ENCODE results near the gene ZFP69B. TPM values are rescaled to one million over a fixed set of nuclear protein-coding genes. Genes with fewer than 3 reads are reported as not detected.
A peak's percentile ranks its signal among the peaks of the same experiment; 100 is the strongest.
"Not testable (repeated sequence)": the region's sequence is repeated elsewhere in the genome, so short reads cannot be mapped to it uniquely, and the experiment has no call there.

The ZFP69B gene
- total RNA-seq, 2 experiments from 2014 or later = 3.5 to 4.1 TPM

DNA sequence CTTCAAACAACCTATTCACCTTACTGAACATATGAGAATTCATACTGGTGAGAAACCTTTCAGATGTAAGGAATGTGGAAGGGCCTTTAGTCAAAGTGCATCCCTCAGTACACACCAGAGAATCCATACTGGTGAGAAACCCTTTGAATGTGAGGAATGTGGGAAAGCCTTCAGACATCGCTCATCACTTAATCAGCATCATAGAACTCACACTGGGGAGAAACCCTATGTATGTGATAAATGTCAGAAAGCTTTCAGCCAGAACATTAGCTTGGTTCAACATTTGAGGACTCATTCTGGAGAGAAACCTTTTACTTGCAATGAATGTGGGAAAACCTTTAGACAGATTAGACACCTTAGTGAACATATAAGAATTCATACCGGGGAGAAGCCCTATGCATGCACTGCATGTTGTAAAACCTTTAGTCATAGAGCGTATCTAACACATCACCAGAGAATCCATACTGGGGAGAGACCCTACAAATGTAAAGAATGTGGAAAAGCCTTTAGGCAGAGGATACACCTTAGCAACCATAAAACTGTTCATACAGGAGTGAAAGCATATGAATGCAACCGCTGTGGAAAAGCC, 45.1 kb downstream of the ZFP69B start:
- ChIA-PET POLR2A (no interaction called here), CTCF (no interaction called here)
- Mint-ChIP-seq H3K4me3 (no peak overlapping the region), H3K9me3 (peaks cover 63% of the 10 kb centered on the region), H3K27ac (no peak overlapping the region), H3K27me3 (no peaks in the 10 kb centered on the region), H3K36me3 (ENCODE audit: low read depth) (peaks cover 77% of the 10 kb centered on the region), H3K4me1 (ENCODE audit: low read depth) (peaks cover 2% of the 10 kb centered on the region)
- DNase-seq = no peak
- intact Hi-C loops (cut with micrococcal nuclease) = no loop called here
- TF ChIP-seq, protein P1, sequence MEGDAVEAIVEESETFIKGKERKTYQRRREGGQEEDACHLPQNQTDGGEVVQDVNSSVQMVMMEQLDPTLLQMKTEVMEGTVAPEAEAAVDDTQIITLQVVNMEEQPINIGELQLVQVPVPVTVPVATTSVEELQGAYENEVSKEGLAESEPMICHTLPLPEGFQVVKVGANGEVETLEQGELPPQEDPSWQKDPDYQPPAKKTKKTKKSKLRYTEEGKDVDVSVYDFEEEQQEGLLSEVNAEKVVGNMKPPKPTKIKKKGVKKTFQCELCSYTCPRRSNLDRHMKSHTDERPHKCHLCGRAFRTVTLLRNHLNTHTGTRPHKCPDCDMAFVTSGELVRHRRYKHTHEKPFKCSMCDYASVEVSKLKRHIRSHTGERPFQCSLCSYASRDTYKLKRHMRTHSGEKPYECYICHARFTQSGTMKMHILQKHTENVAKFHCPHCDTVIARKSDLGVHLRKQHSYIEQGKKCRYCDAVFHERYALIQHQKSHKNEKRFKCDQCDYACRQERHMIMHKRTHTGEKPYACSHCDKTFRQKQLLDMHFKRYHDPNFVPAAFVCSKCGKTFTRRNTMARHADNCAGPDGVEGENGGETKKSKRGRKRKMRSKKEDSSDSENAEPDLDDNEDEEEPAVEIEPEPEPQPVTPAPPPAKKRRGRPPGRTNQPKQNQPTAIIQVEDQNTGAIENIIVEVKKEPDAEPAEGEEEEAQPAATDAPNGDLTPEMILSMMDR (IDR thresholded peaks at IDR 0.05) = no peak
- no peak for ATAC-seq

GRCh38 chr1:40502651-40503050, 52.4 kb downstream of the ZFP69B start:
- not testable (repeated sequence) for H3K4me3 Mint-ChIP-seq; DNase-seq; ATAC-seq; H3K27ac Mint-ChIP-seq; H3K27me3 Mint-ChIP-seq; H3K4me1 Mint-ChIP-seq (ENCODE audit: low read depth)
- intact Hi-C loops (cut with micrococcal nuclease) = loop anchor here (10.0 kb wide), 1 partner anchor 48 kb away; the partner anchor contains the start of gene ZFP69B
- Mint-ChIP-seq H3K36me3 (ENCODE audit: low read depth) (peaks cover 69% of the 10 kb centered on the region), H3K9me3 (peaks cover 57% of the 10 kb centered on the region)
- ChIA-PET POLR2A (interaction anchor here (0.8 to 1.5 kb wide), 3 partner anchors 9 to 25 kb away, joined by 3 read pairs; no protein-coding TSS in a partner anchor), CTCF (interaction anchor here (0.9 kb wide), 1 partner anchor 30 kb away, joined by 4 read pairs; no protein-coding TSS in a partner anchor)

DNA sequence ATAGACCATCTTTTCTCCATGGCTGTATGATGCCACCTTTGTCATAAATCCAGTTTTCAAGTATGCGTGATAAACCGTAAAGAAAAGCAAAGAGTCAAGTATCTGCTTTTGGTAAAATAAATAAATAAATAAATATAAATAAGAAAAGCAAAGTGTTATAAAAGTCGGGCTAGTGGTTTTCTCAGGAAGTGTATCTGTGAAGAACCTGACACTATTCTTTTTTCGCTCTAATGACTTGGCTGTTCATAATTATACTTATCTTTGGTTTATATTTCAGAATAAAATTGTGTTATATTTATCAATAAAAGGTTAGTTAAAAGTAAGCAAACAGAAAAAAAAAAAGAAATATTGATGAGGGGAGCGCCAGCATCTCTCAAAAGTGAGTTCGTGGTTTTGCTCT, 57.7 kb downstream of the ZFP69B start:
- DNase-seq (no peak), ATAC-seq (no peak)
- CTCF ChIA-PET = interaction anchor here (1.1 to 1.3 kb wide), 2 partner anchors 25 to 136 kb away, joined by 3 to 5 read pairs; no protein-coding TSS in a partner anchor
- Mint-ChIP-seq H3K4me1 (ENCODE audit: low read depth) (peaks cover 15% of the 10 kb centered on the region), H3K36me3 (ENCODE audit: low read depth) (peaks cover 64% of the 10 kb centered on the region), H3K27ac (peak overlapping the region; percentile 90), H3K9me3 (peaks cover 38% of the 10 kb centered on the region), H3K27me3 (no peaks in the 10 kb centered on the region), H3K4me3 (peak overlapping the region; percentile 79)
- intact Hi-C loops (cut with micrococcal nuclease) = loop anchor here (10.0 kb wide), 1 partner anchor 53 kb away; the partner anchor contains the start of gene ZFP69B
- TF ChIP-seq, protein P1 (IDR thresholded peaks at IDR 0.05) = no peak
- POLR2A ChIA-PET = interaction anchor here (0.7 to 2.1 kb wide), 15 partner anchors 8 to 192 kb away, joined by 3 to 16 read pairs (median 4); partner anchors contain the start of genes ZFP69B and ZNF684

- Mint-ChIP-seq H3K36me3 (ENCODE audit: low read depth) (peaks cover 61% of the 10 kb centered on the region), H3K9me3 (peaks cover 35% of the 10 kb centered on the region), H3K4me1 (ENCODE audit: low read depth) (peaks cover 15% of the 10 kb centered on the region), H3K4me3 (peak within 1 kb of the TSS; percentile 79), H3K27me3 (no peaks in the 10 kb centered on the region), H3K27ac (peak within 1 kb of the TSS; percentile 90)
- TF ChIP-seq, protein P1 (IDR thresholded peaks at IDR 0.05) = no peak
- ChIA-PET CTCF (interaction anchor here (0.7 to 1.3 kb wide), 4 partner anchors 24 to 137 kb away, joined by 3 to 5 read pairs (median 4); no protein-coding TSS in a partner anchor), POLR2A (interaction anchor here (0.6 to 2.1 kb wide), 19 partner anchors 9 to 193 kb away, joined by 3 to 16 read pairs (median 3); partner anchors contain the start of genes ZFP69B and ZNF684)
- intact Hi-C loops (cut with micrococcal nuclease) = loop anchor here (10.0 kb wide), 1 partner anchor 54 kb away; the partner anchor contains the start of gene ZFP69B
- ATAC-seq = peak; percentile 99
- DNase-seq = peak; percentile 91
These were observed 58.4 kb downstream of the ZFP69B start, which contains the start of gene EXO5 for GRCh38 chr1:40508375-40509341. EXO5 (plus strand) TSS chr1:40508767; CDS start chr1:40514545, 5,778 bp downstream.

Other genes starting within 250 kb of the ZFP69B start
- gene TMCO2, start 202.5 kb upstream of the ZFP69B start, total RNA-seq = not detected
- 10 to 100 TPM; 20.1 to 21.2 TPM for gene ZMPSTE24, start 192.2 kb upstream of the ZFP69B start, total RNA-seq
- gene COL9A2, start 133.2 kb upstream of the ZFP69B start, total RNA-seq = 1 to 10 TPM; 4.3 to 5.4 TPM
- gene SMAP2, start 76.7 kb upstream of the ZFP69B start, total RNA-seq = 100 to 1,000 TPM; 204 to 209 TPM
- gene ZFP69, start 26.8 kb downstream of the ZFP69B start, total RNA-seq = 1 to 10 TPM; 4.2 to 4.7 TPM
- gene EXO5, start 58.3 kb downstream of the ZFP69B start, total RNA-seq = 10 to 100 TPM in 1 of 2 experiments, 1 to 10 TPM in 1; 8.7 to 10.2 TPM
- gene ZNF684, start 81.2 kb downstream of the ZFP69B start, total RNA-seq = 1 to 10 TPM; 4.2 to 4.4 TPM
- gene RIMS3, start 215.2 kb downstream of the ZFP69B start, total RNA-seq = 1 to 10 TPM; 3.0 to 3.9 TPM
- gene NFYC, start 241.2 kb downstream of the ZFP69B start, total RNA-seq = 10 to 100 TPM; 45.6 to 53.8 TPM

Measured in activated CD8-positive, alpha-beta T cell treated with anti-CD3 and anti-CD28 coated beads for 36 hours (primary cell).